SK-N-SH (cell line): ENCODE results near the gene CAPN10. TPM values are rescaled to one million over a fixed set of nuclear protein-coding genes. Genes with fewer than 3 reads are reported as not detected.
A peak's percentile ranks its signal among the peaks of the same experiment; 100 is the strongest.

ENCODE experiments used
- CTCF ChIA-PET: fragments of 300-600, 350-600 bp; formaldehyde crosslinking; extraction: SDS; loops from one replicate; lab custom pipeline; 2021; lab: Yijun Ruan, JAX
- POLR2A ChIA-PET: fragments of 350-600 bp; sonication (Branson Sonifier 250); formaldehyde crosslinking; extraction: SDS; loops from one replicate; lab custom pipeline; 2020; ENCODE audit warnings: antibody characterized with exemption, inconsistent platforms; lab: Yijun Ruan, JAX
- DNase-seq: peaks from one replicate; pipeline ENCODE4 v3.0.0; 2012
- H2AFZ ChIP-seq: fragments of 200-600 bp; sonication (generic); 2 replicates; pipeline ENCODE4 v1.8.1; 2016; ENCODE audit warnings: antibody characterized with exemption, mild to moderate bottlenecking, low read depth
- H3F3A ChIP-seq: fragments of 200-600 bp; sonication (generic); replicated peaks from 2 replicates; pipeline ENCODE3; 2016; ENCODE audit warnings: antibody characterized with exemption, mild to moderate bottlenecking; ENCODE audit not compliant: insufficient read depth
- H3K27ac ChIP-seq, 2 experiments: fragments of 200-500 bp in 1 of 2; fragments of 200-600 bp in 1 of 2; sonication (Bioruptor generic) in 1 of 2; sonication (generic), shearing (Covaris generic) in 1 of 2; 2 replicates each; pipeline versions ENCODE4 v1.5.1 to v1.6.1; 2014 to 2016; ENCODE audit warnings: low read depth in 2 of 2, inconsistent platforms in 1 of 2, low read length in 1 of 2, mild to moderate bottlenecking in 1 of 2, mixed read lengths in 1 of 2
- H3K27me3 ChIP-seq: fragments of 200-600 bp; sonication (generic), shearing (Covaris generic); 2 replicates; pipeline ENCODE4 v1.6.1; 2016; ENCODE audit warnings: mixed run types; ENCODE audit not compliant: insufficient read depth
- H3K36me3 ChIP-seq, 2 experiments: fragments of 200-500 bp in 1 of 2; fragments of 200-600 bp in 1 of 2; sonication (Bioruptor generic) in 1 of 2; sonication (generic) in 1 of 2; replicated peaks in 1 of 2; 2 replicates each; pipeline versions ENCODE3 to v1.5.1; 2014 to 2016; ENCODE audit warnings: low read length in 1 of 2, mild to moderate bottlenecking in 1 of 2; ENCODE audit not compliant: insufficient read depth in 2 of 2, control insufficient read depth in 1 of 2
- H3K4me1 ChIP-seq, 2 experiments: fragments of 200-500 bp in 1 of 2; fragments of 200-600 bp in 1 of 2; sonication (Bioruptor generic) in 1 of 2; sonication (generic), shearing (Covaris generic) in 1 of 2; 2 replicates each; pipeline versions ENCODE4 v1.5.1 to v1.6.1; 2014 to 2016; ENCODE audit warnings: low read depth in 1 of 2, low read length in 1 of 2, mixed run types in 1 of 2; ENCODE audit not compliant: insufficient read depth in 2 of 2, control insufficient read depth in 1 of 2
- H3K4me2 ChIP-seq: fragments of 200-600 bp; sonication (generic), shearing (Covaris generic); 2 replicates; pipeline ENCODE4 v1.6.1; 2017; ENCODE audit warnings: mixed run types
- H3K4me3 ChIP-seq, 2 experiments: fragments of 200-500 bp in 1 of 2; fragments of 200-600 bp in 1 of 2; sonication (Bioruptor generic) in 1 of 2; sonication (generic), shearing (Covaris generic) in 1 of 2; 2 replicates each; pipeline versions ENCODE4 v1.5.1 to v1.8.1; 2014 to 2016; ENCODE audit warnings: low read depth in 2 of 2, inconsistent platforms in 1 of 2, low read length in 1 of 2, mild to moderate bottlenecking in 1 of 2, mixed read lengths in 1 of 2, moderate library complexity in 1 of 2
- H3K79me2 ChIP-seq: fragments of 200-600 bp; sonication (generic); 2 replicates; pipeline ENCODE4 v1.8.1; 2017; ENCODE audit warnings: mild to moderate bottlenecking; ENCODE audit not compliant: insufficient read depth
- H3K9ac ChIP-seq: fragments of 200-600 bp; sonication (generic); 2 replicates; pipeline ENCODE4 v1.6.1; 2017; ENCODE audit warnings: mixed run types
- H3K9me2 ChIP-seq: fragments of 200-600 bp; sonication (generic); 2 replicates; pipeline ENCODE4 v1.6.1; 2017; ENCODE audit warnings: mixed run types
- H3K9me3 ChIP-seq: fragments of 200-600 bp; sonication (generic); 2 replicates; pipeline ENCODE4 v1.6.1; 2017; ENCODE audit warnings: mixed run types, mild to moderate bottlenecking, moderate library complexity
- H4K20me1 ChIP-seq: fragments of 200-600 bp; sonication (generic); 2 replicates; pipeline ENCODE4 v1.6.1; 2017; ENCODE audit warnings: mild to moderate bottlenecking, mixed run types; ENCODE audit not compliant: insufficient read depth
- CHD2 ChIP-seq: fragments of 150-350 bp; IDR thresholded peaks from 2 replicates; pipeline ENCODE4 v1.6.1; 2018; ENCODE audit warnings: low read length; ENCODE audit not compliant: partially characterized antibody
- ELF1 ChIP-seq: IDR thresholded peaks from 2 replicates; pipeline ENCODE4 v1.4.0; 2012
- EZH2phosphoT487 ChIP-seq: fragments of 200-600 bp; sonication (generic); IDR thresholded peaks from 2 replicates; pipeline ENCODE4 v1.6.1; 2017; ENCODE audit warnings: low read depth, mixed run types, mild to moderate bottlenecking, antibody characterized with exemption, moderate library complexity, borderline replicate concordance
- FOXM1 ChIP-seq: IDR thresholded peaks from 2 replicates; pipeline ENCODE4 v1.4.0; 2012; ENCODE audit warnings: low read depth, mild to moderate bottlenecking
- JUND ChIP-seq: IDR thresholded peaks from 2 replicates; pipeline ENCODE4 v1.4.0; 2012
- MAX ChIP-seq: IDR thresholded peaks from 2 replicates; pipeline ENCODE4 v1.4.0; 2012; ENCODE audit warnings: low read depth
- MEF2A ChIP-seq: IDR thresholded peaks from 2 replicates; pipeline ENCODE4 v1.4.0; 2012; ENCODE audit warnings: low read depth, borderline replicate concordance
- MXI1 ChIP-seq: IDR thresholded peaks from 2 replicates; pipeline ENCODE4 v1.6.1; 2012; ENCODE audit warnings: mild to moderate bottlenecking, low read depth, low read length, improper control_type of control experiment
- NRF1 ChIP-seq: IDR thresholded peaks from 2 replicates; pipeline ENCODE4 v1.6.1; 2012; ENCODE audit warnings: low read depth, mild to moderate bottlenecking, low read length
- RAD21 ChIP-seq: IDR thresholded peaks from 2 replicates; pipeline ENCODE4 v1.6.1; 2012; ENCODE audit warnings: mild to moderate bottlenecking, low read length
- RFX5 ChIP-seq: IDR thresholded peaks from 2 replicates; pipeline ENCODE4 v1.6.1; 2012; ENCODE audit warnings: mild to moderate bottlenecking, improper control_type of control experiment, low read length
- RXRA ChIP-seq: IDR thresholded peaks from 2 replicates; pipeline ENCODE4 v1.4.0; 2012; ENCODE audit warnings: low read depth, mild to moderate bottlenecking, borderline replicate concordance
- SIN3A ChIP-seq: IDR thresholded peaks from 2 replicates; pipeline ENCODE4 v1.6.1; 2012; ENCODE audit warnings: low read depth, mild to moderate bottlenecking, low read length, moderate library complexity, borderline replicate concordance
- SMC3 ChIP-seq: IDR thresholded peaks from 2 replicates; pipeline ENCODE4 v1.6.1; 2012; ENCODE audit warnings: low read depth, low read length, improper control_type of control experiment
- TCF12 ChIP-seq: IDR thresholded peaks from 2 replicates; pipeline ENCODE4 v1.4.0; 2012
- WGBS: methylation state at CpG from one replicate; pipeline ENCODE4 v1.1.6; 2017; ENCODE audit warnings: low lambda C conversion rate; 5-methylcytosine and 5-hydroxymethylcytosine counted together
- polyA plus RNA-seq, 3 experiments: library from polyadenylated mRNA; depleted of rRNA; stranded (reverse); fragments of >200 nt; gene quantifications; 2 replicates each; pipeline ENCODE4 v1.2.3, GENCODE V29; 2012
- TF ChIP-seq, protein P1 (sequence below): fragments of 200-600 bp; sonication (generic); IDR thresholded peaks from 2 replicates; pipeline ENCODE4 v1.6.1; 2017; ENCODE audit warnings: antibody characterized with exemption, mild to moderate bottlenecking, moderate library complexity
- TF ChIP-seq, protein P2 (sequence below): IDR thresholded peaks from 2 replicates; pipeline ENCODE4 v1.4.0; 2012; ENCODE audit warnings: low read depth, borderline replicate concordance

CAPN10 gene
- polyA plus RNA-seq, 1 of the 3 experiments (the other 2 are of a cell fraction) = 24.0 TPM

DNA sequence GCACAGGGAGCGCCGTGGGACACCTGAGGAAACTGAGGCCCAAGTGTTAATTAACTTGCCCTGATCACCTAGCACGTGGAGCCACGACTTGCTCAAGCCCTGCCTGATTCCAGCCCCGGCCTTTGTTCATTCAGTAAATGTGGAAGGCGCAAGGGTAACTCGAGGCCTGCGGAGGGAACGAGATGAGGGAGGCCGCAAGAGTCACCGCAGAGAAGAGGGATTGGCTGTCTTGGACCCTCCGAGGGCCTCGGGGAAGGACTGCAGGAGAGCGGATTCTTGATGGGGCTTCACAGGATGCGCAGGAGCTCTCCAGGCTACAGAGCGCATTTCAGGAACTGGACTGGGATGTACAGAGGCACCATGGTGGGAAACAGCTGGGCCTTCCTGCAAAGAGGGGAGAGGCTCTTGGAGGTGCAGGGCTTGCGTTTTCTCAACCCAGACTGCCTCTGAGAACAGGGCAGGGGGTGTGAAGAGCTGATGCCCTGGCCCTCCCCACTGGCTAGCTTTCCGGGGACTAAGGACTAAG is 28.2 kb upstream of the CAPN10 start:
- Histone ChIP-seq H3K79me2 (peaks cover 63% of the 10 kb centered on the region), H2AFZ (no peak overlapping the region), H3K9ac (no peak overlapping the region), H3F3A (peaks cover 16% of the 10 kb centered on the region), H3K4me1 (peaks cover 22 to 29% of the 10 kb centered on the region in 2 experiments), H3K4me2 (peak overlapping the region; percentile 74), H3K9me2 (no peaks in the 10 kb centered on the region), H3K27me3 (no peaks in the 10 kb centered on the region), H3K36me3 (peaks cover 3 to 7% of the 10 kb centered on the region in 2 experiments), H4K20me1 (peaks cover 13% of the 10 kb centered on the region; the same call in 1 of the 2 replicates), H3K9me3 (no peaks in the 10 kb centered on the region), H3K4me3 (peak overlapping the region in 1 of 2 experiments; percentile 38; a peak in 2 of 4 replicates), H3K27ac (no peak overlapping the region)
- no peak for TF ChIP-seq SIN3A
- TF ChIP-seq, protein P1, sequence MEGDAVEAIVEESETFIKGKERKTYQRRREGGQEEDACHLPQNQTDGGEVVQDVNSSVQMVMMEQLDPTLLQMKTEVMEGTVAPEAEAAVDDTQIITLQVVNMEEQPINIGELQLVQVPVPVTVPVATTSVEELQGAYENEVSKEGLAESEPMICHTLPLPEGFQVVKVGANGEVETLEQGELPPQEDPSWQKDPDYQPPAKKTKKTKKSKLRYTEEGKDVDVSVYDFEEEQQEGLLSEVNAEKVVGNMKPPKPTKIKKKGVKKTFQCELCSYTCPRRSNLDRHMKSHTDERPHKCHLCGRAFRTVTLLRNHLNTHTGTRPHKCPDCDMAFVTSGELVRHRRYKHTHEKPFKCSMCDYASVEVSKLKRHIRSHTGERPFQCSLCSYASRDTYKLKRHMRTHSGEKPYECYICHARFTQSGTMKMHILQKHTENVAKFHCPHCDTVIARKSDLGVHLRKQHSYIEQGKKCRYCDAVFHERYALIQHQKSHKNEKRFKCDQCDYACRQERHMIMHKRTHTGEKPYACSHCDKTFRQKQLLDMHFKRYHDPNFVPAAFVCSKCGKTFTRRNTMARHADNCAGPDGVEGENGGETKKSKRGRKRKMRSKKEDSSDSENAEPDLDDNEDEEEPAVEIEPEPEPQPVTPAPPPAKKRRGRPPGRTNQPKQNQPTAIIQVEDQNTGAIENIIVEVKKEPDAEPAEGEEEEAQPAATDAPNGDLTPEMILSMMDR = no peak
- no peak for TF ChIP-seq JUND
- no peak for TF ChIP-seq EZH2phosphoT487
- TF ChIP-seq ELF1 = no peak
- no peak for TF ChIP-seq RXRA
- TF ChIP-seq SMC3 = no peak
- no peak for TF ChIP-seq RAD21
- TF ChIP-seq MAX = no peak
- TF ChIP-seq NRF1 = no peak
- TF ChIP-seq, protein P2, sequence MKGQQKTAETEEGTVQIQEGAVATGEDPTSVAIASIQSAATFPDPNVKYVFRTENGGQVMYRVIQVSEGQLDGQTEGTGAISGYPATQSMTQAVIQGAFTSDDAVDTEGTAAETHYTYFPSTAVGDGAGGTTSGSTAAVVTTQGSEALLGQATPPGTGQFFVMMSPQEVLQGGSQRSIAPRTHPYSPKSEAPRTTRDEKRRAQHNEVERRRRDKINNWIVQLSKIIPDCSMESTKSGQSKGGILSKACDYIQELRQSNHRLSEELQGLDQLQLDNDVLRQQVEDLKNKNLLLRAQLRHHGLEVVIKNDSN = no peak
- no peak for TF ChIP-seq MEF2A
- no peak for TF ChIP-seq CHD2
- no peak for TF ChIP-seq FOXM1
- TF ChIP-seq RFX5 = no peak
- TF ChIP-seq TCF12 = no peak
- no peak for TF ChIP-seq MXI1
- ChIA-PET POLR2A (no interaction called here), CTCF (interaction anchor here (1.5 to 2.0 kb wide), 2 partner anchors 30 to 44 kb away, joined by 3 to 5 read pairs; no protein-coding TSS in a partner anchor)
- WGBS = 89% methylated on average over 18 of the region's 18 CpGs
- no peak for DNase-seq
